ENCODE measurements around the gene DENND4A.

DNA sequence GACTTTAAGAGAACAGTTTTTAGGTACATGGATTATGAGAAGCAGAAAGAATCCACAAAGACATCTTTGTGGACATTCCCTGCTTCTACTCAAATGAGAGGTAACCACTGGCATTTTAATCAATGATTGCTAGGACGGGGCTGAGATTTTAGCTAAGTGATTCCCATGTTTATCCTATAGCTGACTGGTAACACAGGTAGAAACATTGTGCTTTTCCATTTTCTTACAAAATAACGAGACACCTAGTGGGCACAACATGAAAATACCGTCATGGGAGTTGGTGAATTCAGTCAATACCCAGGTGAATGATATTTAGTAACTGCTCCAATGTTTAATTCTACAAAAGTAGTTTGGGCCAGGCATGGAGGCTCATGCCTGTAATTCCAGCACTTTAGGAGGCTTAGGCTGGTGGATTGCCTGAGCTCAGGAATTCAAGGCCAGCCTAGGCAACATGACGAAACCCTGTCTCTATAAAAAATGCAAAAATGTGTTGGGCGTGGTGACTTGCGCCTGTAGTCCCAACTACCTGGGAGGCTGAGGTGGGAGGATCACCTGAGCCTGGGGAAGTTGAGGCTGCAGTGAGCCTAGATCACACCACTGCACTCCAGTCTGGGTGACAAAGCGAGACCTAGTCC is 37.2 kb upstream of the DENND4A start:
- TF ChIP-seq, protein P1, sequence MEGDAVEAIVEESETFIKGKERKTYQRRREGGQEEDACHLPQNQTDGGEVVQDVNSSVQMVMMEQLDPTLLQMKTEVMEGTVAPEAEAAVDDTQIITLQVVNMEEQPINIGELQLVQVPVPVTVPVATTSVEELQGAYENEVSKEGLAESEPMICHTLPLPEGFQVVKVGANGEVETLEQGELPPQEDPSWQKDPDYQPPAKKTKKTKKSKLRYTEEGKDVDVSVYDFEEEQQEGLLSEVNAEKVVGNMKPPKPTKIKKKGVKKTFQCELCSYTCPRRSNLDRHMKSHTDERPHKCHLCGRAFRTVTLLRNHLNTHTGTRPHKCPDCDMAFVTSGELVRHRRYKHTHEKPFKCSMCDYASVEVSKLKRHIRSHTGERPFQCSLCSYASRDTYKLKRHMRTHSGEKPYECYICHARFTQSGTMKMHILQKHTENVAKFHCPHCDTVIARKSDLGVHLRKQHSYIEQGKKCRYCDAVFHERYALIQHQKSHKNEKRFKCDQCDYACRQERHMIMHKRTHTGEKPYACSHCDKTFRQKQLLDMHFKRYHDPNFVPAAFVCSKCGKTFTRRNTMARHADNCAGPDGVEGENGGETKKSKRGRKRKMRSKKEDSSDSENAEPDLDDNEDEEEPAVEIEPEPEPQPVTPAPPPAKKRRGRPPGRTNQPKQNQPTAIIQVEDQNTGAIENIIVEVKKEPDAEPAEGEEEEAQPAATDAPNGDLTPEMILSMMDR (IDR thresholded peaks at IDR 0.05 in 4 of 5, conservative IDR thresholded peaks at IDR 0.05 in 1 of 5): peak in 3 of 5 experiments; percentile 6 to 40 (median 9)
- no peak for TF ChIP-seq POLR2A (IDR thresholded peaks at IDR 0.05)
